ENCODE measurements around the gene RAG1.

DNA sequence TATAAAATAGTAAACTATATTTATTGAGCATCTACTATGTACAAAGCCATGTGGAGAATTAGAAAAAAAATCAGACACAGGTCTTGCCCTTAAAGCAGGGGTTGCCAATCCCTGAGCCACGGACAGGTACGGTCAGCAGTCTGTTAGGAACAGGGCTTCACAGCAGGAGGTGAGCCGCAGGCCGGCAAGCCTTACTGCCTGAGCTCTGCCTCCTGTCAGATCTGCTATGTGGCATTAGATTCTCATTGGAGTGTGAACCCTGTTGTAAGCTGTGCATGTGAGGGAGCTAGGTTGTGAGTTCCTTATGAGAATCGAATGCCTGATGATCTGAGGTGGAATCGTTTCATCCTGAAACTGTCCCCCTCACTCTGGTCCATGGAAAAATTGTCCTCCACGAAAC lies 32.4 kb downstream of the RAG1 start:
- TF ChIP-seq FOXK2 (IDR thresholded peaks at IDR 0.05), result no peak
- TF ChIP-seq MED8 (CRISPR knock-in tag; IDR thresholded peaks at IDR 0.05; ENCODE audit: insufficient replicate concordance), result no peak
- no peak for TF ChIP-seq SMC3 (IDR thresholded peaks at IDR 0.05; ENCODE audit: low read length)
- TF ChIP-seq HDAC6 (IDR thresholded peaks at IDR 0.05; ENCODE audit: low read depth, low read length), result no peak
- TF ChIP-seq POLR2A (IDR thresholded peaks at IDR 0.05; ENCODE audit: insufficient read depth in 1 of 2, low read depth in 2 of 2, low read length in 2 of 2), result no peak
- TF ChIP-seq ZNF441 (CRISPR knock-in tag; IDR thresholded peaks at IDR 0.05; ENCODE audit: borderline replicate concordance), result no peak
- TF ChIP-seq YY1 (IDR thresholded peaks at IDR 0.05; ENCODE audit: insufficient read depth, insufficient replicate concordance, low read depth, low read length), result no peak
- TF ChIP-seq ZSCAN21 (CRISPR knock-in tag; IDR thresholded peaks at IDR 0.05; ENCODE audit: borderline replicate concordance), result no peak
- TF ChIP-seq CTCF (CRISPR knock-in tag; IDR thresholded peaks at IDR 0.05), result no peak
- TF ChIP-seq, protein P1, sequence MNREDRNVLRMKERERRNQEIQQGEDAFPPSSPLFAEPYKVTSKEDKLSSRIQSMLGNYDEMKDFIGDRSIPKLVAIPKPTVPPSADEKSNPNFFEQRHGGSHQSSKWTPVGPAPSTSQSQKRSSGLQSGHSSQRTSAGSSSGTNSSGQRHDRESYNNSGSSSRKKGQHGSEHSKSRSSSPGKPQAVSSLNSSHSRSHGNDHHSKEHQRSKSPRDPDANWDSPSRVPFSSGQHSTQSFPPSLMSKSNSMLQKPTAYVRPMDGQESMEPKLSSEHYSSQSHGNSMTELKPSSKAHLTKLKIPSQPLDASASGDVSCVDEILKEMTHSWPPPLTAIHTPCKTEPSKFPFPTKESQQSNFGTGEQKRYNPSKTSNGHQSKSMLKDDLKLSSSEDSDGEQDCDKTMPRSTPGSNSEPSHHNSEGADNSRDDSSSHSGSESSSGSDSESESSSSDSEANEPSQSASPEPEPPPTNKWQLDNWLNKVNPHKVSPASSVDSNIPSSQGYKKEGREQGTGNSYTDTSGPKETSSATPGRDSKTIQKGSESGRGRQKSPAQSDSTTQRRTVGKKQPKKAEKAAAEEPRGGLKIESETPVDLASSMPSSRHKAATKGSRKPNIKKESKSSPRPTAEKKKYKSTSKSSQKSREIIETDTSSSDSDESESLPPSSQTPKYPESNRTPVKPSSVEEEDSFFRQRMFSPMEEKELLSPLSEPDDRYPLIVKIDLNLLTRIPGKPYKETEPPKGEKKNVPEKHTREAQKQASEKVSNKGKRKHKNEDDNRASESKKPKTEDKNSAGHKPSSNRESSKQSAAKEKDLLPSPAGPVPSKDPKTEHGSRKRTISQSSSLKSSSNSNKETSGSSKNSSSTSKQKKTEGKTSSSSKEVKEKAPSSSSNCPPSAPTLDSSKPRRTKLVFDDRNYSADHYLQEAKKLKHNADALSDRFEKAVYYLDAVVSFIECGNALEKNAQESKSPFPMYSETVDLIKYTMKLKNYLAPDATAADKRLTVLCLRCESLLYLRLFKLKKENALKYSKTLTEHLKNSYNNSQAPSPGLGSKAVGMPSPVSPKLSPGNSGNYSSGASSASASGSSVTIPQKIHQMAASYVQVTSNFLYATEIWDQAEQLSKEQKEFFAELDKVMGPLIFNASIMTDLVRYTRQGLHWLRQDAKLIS (CRISPR knock-in tag; IDR thresholded peaks at IDR 0.05), result no peak
- TF ChIP-seq ZNF124 (CRISPR knock-in tag; IDR thresholded peaks at IDR 0.05), result no peak
- TF ChIP-seq, protein P2, sequence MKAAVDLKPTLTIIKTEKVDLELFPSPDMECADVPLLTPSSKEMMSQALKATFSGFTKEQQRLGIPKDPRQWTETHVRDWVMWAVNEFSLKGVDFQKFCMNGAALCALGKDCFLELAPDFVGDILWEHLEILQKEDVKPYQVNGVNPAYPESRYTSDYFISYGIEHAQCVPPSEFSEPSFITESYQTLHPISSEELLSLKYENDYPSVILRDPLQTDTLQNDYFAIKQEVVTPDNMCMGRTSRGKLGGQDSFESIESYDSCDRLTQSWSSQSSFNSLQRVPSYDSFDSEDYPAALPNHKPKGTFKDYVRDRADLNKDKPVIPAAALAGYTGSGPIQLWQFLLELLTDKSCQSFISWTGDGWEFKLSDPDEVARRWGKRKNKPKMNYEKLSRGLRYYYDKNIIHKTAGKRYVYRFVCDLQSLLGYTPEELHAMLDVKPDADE (CRISPR knock-in tag; IDR thresholded peaks at IDR 0.05), result no peak
- no peak for TF ChIP-seq NBN (conservative IDR thresholded peaks at IDR 0.05)
